B cell (primary cell): ENCODE measurements around the gene ECHDC3. TPM values are rescaled to one million over a fixed set of nuclear protein-coding genes. Genes with fewer than 3 reads are reported as not detected.

Experiments used
- ATAC-seq: fragments of 200-7000 bp; cut with Tn5 transposase; one replicate; pipeline ENCODE4 v1.10.0; 2021; ENCODE audit warnings: low read depth, mild to moderate bottlenecking, moderate number of reproducible peaks, moderate library complexity
- CTCF ChIA-PET: fragments of 350-600 bp; sonication (Branson Sonifier 250); formaldehyde crosslinking; loops from one replicate; lab custom pipeline; 2021; ENCODE audit warnings: antibody characterized with exemption, inconsistent platforms; lab: Charles Lee
- POLR2A ChIA-PET: fragments of 350-600 bp; sonication (Branson Sonifier 250); formaldehyde crosslinking; loops from one replicate; lab custom pipeline; 2021; ENCODE audit warnings: antibody characterized with exemption; lab: Charles Lee
- DNase-seq: peaks from one replicate; pipeline ENCODE4 v3.0.0; 2013
- H2AFZ ChIP-seq: 2 replicates; pipeline ENCODE4 v1.6.1; 2012; ENCODE audit warnings: mild to moderate bottlenecking, low read depth, low read length; ENCODE audit not compliant: insufficient read depth, poor library complexity, severe bottlenecking
- H3K27ac ChIP-seq, 2 donors: 1 replicate in 1 of 2; 2 replicates in 1 of 2; pipeline ENCODE4 v1.5.1; 2012 to 2013; ENCODE audit warnings: low read length in 2 of 2, mild to moderate bottlenecking in 2 of 2, moderate library complexity in 1 of 2
- H3K27me3 ChIP-seq, 4 experiments: fragments of 200-600 bp in 1 of 4; sonication (generic) in 1 of 4; replicated peaks in 1 of 4; 1 replicate in 2 of 4; 2 replicates in 2 of 4; pipeline versions ENCODE4 v1.6.1 to v1.7.0; 2013 to 2016; ENCODE audit warnings: low read length in 3 of 4, mild to moderate bottlenecking in 2 of 4, mixed read lengths in 1 of 4, moderate library complexity in 1 of 4; ENCODE audit not compliant: insufficient read depth in 4 of 4, control insufficient read depth in 3 of 4; ENCODE audit errors: control extremely low read depth in 1 of 4
- H3K36me3 ChIP-seq, 2 experiments: replicated peaks in 1 of 2; 1 replicate in 1 of 2; 2 replicates in 1 of 2; pipeline versions ENCODE4 v1.6.1 to v1.7.1; 2013; ENCODE audit warnings: low read length in 1 of 2; ENCODE audit not compliant: insufficient read depth in 2 of 2, control insufficient read depth in 1 of 2; ENCODE audit errors: control extremely low read depth in 1 of 2, extremely low read depth in 1 of 2
- H3K4me1 ChIP-seq, 2 donors: fragments of 200-600 bp in 1 of 2; sonication (generic) in 1 of 2; 1 replicate in 1 of 2; 2 replicates in 1 of 2; pipeline versions ENCODE4 v1.5.1 to v1.6.1; 2013 to 2017; ENCODE audit warnings: low read length in 2 of 2; ENCODE audit not compliant: control insufficient read depth in 2 of 2, insufficient read depth in 2 of 2
- H3K4me2 ChIP-seq: replicated peaks from 2 replicates; pipeline ENCODE3; 2012; ENCODE audit warnings: mild to moderate bottlenecking, low read depth, low read length; ENCODE audit not compliant: poor library complexity, severe bottlenecking
- H3K4me3 ChIP-seq, 5 experiments: fragments of 200-600 bp in 1 of 5; sonication (generic) in 1 of 5; 1 replicate in 3 of 5; 2 replicates in 2 of 5; pipeline versions ENCODE4 v1.5.1 to v1.7.0; 2011 to 2016; ENCODE audit warnings: low read length in 4 of 5, mild to moderate bottlenecking in 4 of 5, low read depth in 2 of 5, control low read depth in 1 of 5, moderate library complexity in 1 of 5; ENCODE audit not compliant: insufficient read depth in 1 of 5; ENCODE audit errors: control extremely low read depth in 1 of 5, extremely low read depth in 1 of 5
- H3K79me2 ChIP-seq: fragments of 200-600 bp; sonication (generic); one replicate; pipeline ENCODE4 v1.6.0; 2016; ENCODE audit warnings: low read length; ENCODE audit not compliant: control insufficient read depth, insufficient read depth
- H3K9ac ChIP-seq: fragments of 200-600 bp; sonication (generic); 2 replicates; pipeline ENCODE4 v1.6.1; 2017; ENCODE audit warnings: mild to moderate bottlenecking, low read length, moderate library complexity
- H3K9me3 ChIP-seq, 3 donors: one replicate each; pipeline versions ENCODE4 v1.6.1 to v1.7.1; 2013; ENCODE audit warnings: low read length in 2 of 3; ENCODE audit not compliant: control insufficient read depth in 2 of 3, insufficient read depth in 1 of 3; ENCODE audit errors: control extremely low read depth in 1 of 3
- H4K20me1 ChIP-seq: 2 replicates; pipeline ENCODE4 v1.6.0; 2012; ENCODE audit warnings: mild to moderate bottlenecking, low read length; ENCODE audit not compliant: insufficient read depth, control insufficient read depth, poor library complexity, severe bottlenecking
- H3K27ac Mint-ChIP-seq: one replicate; pipeline ENCODE4 v1.8.0; 2021; ENCODE audit warnings: mixed read lengths
- H3K27me3 Mint-ChIP-seq: one replicate; pipeline ENCODE4 v1.8.0; 2021; ENCODE audit warnings: mixed read lengths
- H3K4me1 Mint-ChIP-seq: one replicate; pipeline ENCODE4 v1.8.0; 2021; ENCODE audit warnings: mixed read lengths
- H3K4me3 Mint-ChIP-seq: one replicate; pipeline ENCODE4 v1.8.0; 2021; ENCODE audit warnings: mixed read lengths
- H3K9me3 Mint-ChIP-seq: one replicate; pipeline ENCODE4 v1.8.0; 2022; ENCODE audit warnings: mixed read lengths; ENCODE audit not compliant: insufficient read depth
- CTCF ChIP-seq: fragments of 200-600 bp; IDR thresholded peaks from one replicate; pipeline ENCODE4 v1.8.0; 2022; ENCODE audit warnings: antibody characterized with exemption, mild to moderate bottlenecking
- EZH2 ChIP-seq: IDR thresholded peaks from 2 replicates; pipeline ENCODE4 v1.6.1; 2012; ENCODE audit warnings: borderline replicate concordance, low read depth, mild to moderate bottlenecking, moderate library complexity, low read length; ENCODE audit not compliant: insufficient read depth, poor library complexity, severe bottlenecking
- WGBS: methylation state at CpG from one replicate; pipeline ENCODE4 v1.1.5; 2013; ENCODE audit warnings: missing lambda C conversion rate; ENCODE audit not compliant: insufficient coverage; 5-methylcytosine and 5-hydroxymethylcytosine counted together
- intact Hi-C: fragments of 100-400 bp; cut with micrococcal nuclease; formaldehyde crosslinking; loops from one replicate; pipeline ENCODE4 v1.10.0; 2022
- polyA plus RNA-seq: library from polyadenylated mRNA; depleted of rRNA; stranded (reverse); fragments of >200 nt; gene quantifications from 2 replicates; pipeline ENCODE4 v1.2.3, GENCODE V29; 2012
- total RNA-seq, 2 donors: library from RNA; stranded (reverse); fragments of 120-200 nt in 1 of 2; gene quantifications; 1 replicate in 1 of 2; 2 replicates in 1 of 2; pipeline versions ENCODE4 v1.2.3 to v1.2.4, GENCODE V29; 2013 to 2022

The ECHDC3 gene
- total and polyA plus RNA-seq, 2 donors (not counting 1 experiment from before 2014, with no cell fraction given), result 3.9 to 9.6 TPM

- ATAC-seq (no peak), DNase-seq (no peak)
- 95% methylated on average over 4 of the region's 10 CpGs for WGBS
- Histone ChIP-seq H3K4me2 (no peak overlapping the region), H3K27me3 (peaks cover 0 to 3% (median 0%) of the 10 kb centered on the region in 4 experiments), H3K4me3 (no peak overlapping the region), H3K27ac (no peak overlapping the region), H3K79me2 (no peaks in the 10 kb centered on the region), H3K36me3 (no peaks in the 10 kb centered on the region), H3K9ac (no peak overlapping the region), H4K20me1 (no peaks in the 10 kb centered on the region), H3K4me1 (no peaks in the 10 kb centered on the region), H2AFZ (no peak overlapping the region), H3K9me3 (no peaks in the 10 kb centered on the region)
- no peak overlapping the region for H3K4me3 Mint-ChIP-seq
- ChIA-PET POLR2A (interaction anchor here (0.7 kb wide), 1 partner anchor 674 kb away, joined by 3 read pairs; no protein-coding TSS in a partner anchor), CTCF (no interaction called here)
- no peaks in the 10 kb centered on the region for H3K9me3 Mint-ChIP-seq
- peaks cover 12% of the 10 kb centered on the region for H3K27me3 Mint-ChIP-seq
- H3K4me1 Mint-ChIP-seq, result peaks cover 1% of the 10 kb centered on the region
- TF ChIP-seq CTCF (no peak), EZH2 (no peak)
- no peak overlapping the region for H3K27ac Mint-ChIP-seq
- intact Hi-C loops, result loop anchor here (10.0 kb wide), 1 partner anchor 1287 kb away; no protein-coding TSS in a partner anchor
Measured at GRCh38 chr10:11787846-11788245, 45.7 kb downstream of the ECHDC3 start.

DNA sequence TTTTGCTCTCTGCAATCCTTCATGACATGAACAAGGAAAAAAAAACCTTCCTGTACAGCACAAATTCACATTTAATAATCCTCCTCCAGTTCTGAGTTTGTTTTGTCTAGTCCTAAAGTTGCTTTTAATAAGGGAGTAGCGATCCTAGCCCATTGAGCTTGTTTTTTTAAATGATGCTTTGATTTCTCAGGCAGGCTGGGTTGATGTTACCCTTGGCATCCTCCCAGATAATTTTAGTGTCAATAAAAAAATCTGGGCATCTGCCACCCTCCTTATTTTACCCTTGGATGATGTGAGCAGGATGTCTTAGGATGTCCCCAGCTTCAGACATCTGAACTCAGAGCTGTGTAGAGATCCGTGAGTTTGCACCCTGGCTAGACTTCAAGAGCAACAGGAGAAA, 47.1 kb downstream of the ECHDC3 start:
- 100% methylated on average over 1 of the region's 2 CpGs for WGBS
- CTCF ChIA-PET, result interaction anchor here (0.6 to 0.8 kb wide), 4 partner anchors 8 to 723 kb away, joined by 3 to 5 read pairs (median 4); no protein-coding TSS in a partner anchor

More for the DNA sequence above, 47.1 kb downstream of the ECHDC3 start:
- no peaks in the 10 kb centered on the region for H3K4me1 Mint-ChIP-seq
- Histone ChIP-seq H4K20me1 (no peaks in the 10 kb centered on the region), H3K4me3 (no peak overlapping the region), H3K9ac (no peak overlapping the region), H3K36me3 (no peaks in the 10 kb centered on the region), H3K27me3 (peaks cover 0 to 3% (median 0%) of the 10 kb centered on the region in 4 experiments), H3K4me1 (no peaks in the 10 kb centered on the region), H3K79me2 (no peaks in the 10 kb centered on the region), H2AFZ (no peak overlapping the region), H3K9me3 (no peaks in the 10 kb centered on the region), H3K27ac (no peak overlapping the region), H3K4me2 (no peak overlapping the region)
- H3K4me3 Mint-ChIP-seq, result no peak overlapping the region
- H3K9me3 Mint-ChIP-seq, result no peaks in the 10 kb centered on the region
- intact Hi-C loops, result loop anchor here (10.0 kb wide), 1 partner anchor 1285 kb away; no protein-coding TSS in a partner anchor
- POLR2A ChIA-PET, result no interaction called here
- no peak overlapping the region for H3K27ac Mint-ChIP-seq
- DNase-seq (no peak), ATAC-seq (no peak)
- peaks cover 12% of the 10 kb centered on the region for H3K27me3 Mint-ChIP-seq
- TF ChIP-seq EZH2 (no peak), CTCF (no peak)
